Endothelial cell of umbilical vein (primary cell): ENCODE measurements around the gene DYRK4. TPM values are rescaled to one million over a fixed set of nuclear protein-coding genes. Genes with fewer than 3 reads are reported as not detected.
A peak's percentile ranks its signal among the peaks of the same experiment; 100 is the strongest.

Experiments
- BruUV-seq: library from RNA; stranded (reverse); fragments of 400-500 nt; replicated peaks from 2 replicates; lab custom pipeline; 2021; lab: Mats Ljungman, UMichigan
- CTCF ChIA-PET: fragments of 300-600, 350-600 bp; sonication (Branson Sonifier 250); formaldehyde crosslinking; loops from one replicate; lab custom pipeline; 2021; ENCODE audit warnings: antibody characterized with exemption, inconsistent platforms; lab: Charles Lee
- POLR2A ChIA-PET: fragments of 300-600, 350-600 bp; sonication (Branson Sonifier 250); formaldehyde crosslinking; loops from one replicate; lab custom pipeline; 2021; ENCODE audit warnings: antibody characterized with exemption, inconsistent platforms; lab: Charles Lee
- DNase-seq: peaks from one replicate; pipeline ENCODE4 v3.0.0-alpha.2; 2011; ENCODE audit warnings: low read depth, low spot score
- FAIRE-seq: peaks from 2 replicates; lab custom pipeline; 2011; peaks lifted over from hg19 to GRCh38; lab: Jason Lieb, UNC
- H2AFZ ChIP-seq: 2 replicates; pipeline ENCODE4 v1.6.0; 2012; ENCODE audit warnings: low read depth, low read length, control low read depth, inconsistent platforms
- H3K27ac ChIP-seq: 2 replicates; pipeline ENCODE4 v1.5.1; 2011; ENCODE audit warnings: low read depth, mild to moderate bottlenecking, control low read depth, low read length, moderate library complexity; ENCODE audit not compliant: insufficient read depth
- H3K27me3 ChIP-seq, 2 experiments: 2 replicates each; pipeline versions ENCODE4 v1.6.0 to v1.6.1; 2011; ENCODE audit warnings: low read length in 2 of 2, mixed read lengths in 1 of 2; ENCODE audit not compliant: control insufficient read depth in 2 of 2, insufficient read depth in 2 of 2
- H3K36me3 ChIP-seq, 2 experiments: 2 replicates in 1 of 2; 3 replicates in 1 of 2; pipeline ENCODE4 v1.5.1; 2011; ENCODE audit warnings: low read length in 2 of 2, mild to moderate bottlenecking in 1 of 2, moderate library complexity in 1 of 2; ENCODE audit not compliant: control insufficient read depth in 2 of 2, insufficient read depth in 2 of 2; ENCODE audit errors: extremely low read depth in 1 of 2
- H3K4me1 ChIP-seq: 3 replicates; pipeline ENCODE4 v1.5.1; 2011; ENCODE audit warnings: mild to moderate bottlenecking, low read length; ENCODE audit not compliant: control insufficient read depth, insufficient read depth; ENCODE audit errors: extremely low read depth
- H3K4me2 ChIP-seq: 2 replicates; pipeline ENCODE4 v1.6.1; 2011; ENCODE audit warnings: low read length, control low read depth, mixed read lengths; ENCODE audit not compliant: insufficient read depth
- H3K4me3 ChIP-seq, 3 experiments: fragments of 200-600 bp in 1 of 3; sonication (generic), shearing (Covaris generic) in 1 of 3; replicated peaks in 1 of 3; 2 replicates each; pipeline ENCODE4 v1.5.1; 2011 to 2016; ENCODE audit warnings: control low read depth in 3 of 3, low read length in 3 of 3, mild to moderate bottlenecking in 2 of 3, inconsistent platforms in 1 of 3, low read depth in 1 of 3, moderate library complexity in 1 of 3; ENCODE audit not compliant: insufficient read depth in 1 of 3
- H3K79me2 ChIP-seq: 2 replicates; pipeline ENCODE4 v1.6.0; 2012; ENCODE audit warnings: low read length, inconsistent platforms; ENCODE audit not compliant: control insufficient read depth, insufficient read depth
- H3K9ac ChIP-seq: replicated peaks from 2 replicates; pipeline ENCODE3; 2011; ENCODE audit warnings: low read length, control low read depth; ENCODE audit not compliant: insufficient read depth; ENCODE audit errors: extremely low read depth
- H3K9me1 ChIP-seq: replicated peaks from 3 replicates; pipeline ENCODE4 v1.6.0; 2011; ENCODE audit warnings: mild to moderate bottlenecking, low read length; ENCODE audit not compliant: control insufficient read depth, insufficient read depth; ENCODE audit errors: extremely low read depth
- H3K9me3 ChIP-seq: replicated peaks from 2 replicates; pipeline ENCODE4 v1.5.1; 2012; ENCODE audit warnings: low read length, inconsistent platforms; ENCODE audit not compliant: control insufficient read depth, insufficient read depth
- H4K20me1 ChIP-seq: replicated peaks from 2 replicates; pipeline ENCODE3; 2011; ENCODE audit warnings: mild to moderate bottlenecking, low read length; ENCODE audit not compliant: control insufficient read depth, insufficient read depth; ENCODE audit errors: extremely low read depth
- EZH2 ChIP-seq: IDR thresholded peaks from 2 replicates; pipeline ENCODE4 v1.6.1; 2012; ENCODE audit warnings: borderline replicate concordance, low read depth, mild to moderate bottlenecking, moderate library complexity, low read length, inconsistent platforms; ENCODE audit not compliant: severe bottlenecking
- FOS ChIP-seq: IDR thresholded peaks from 2 replicates; pipeline ENCODE4 v1.6.1; 2011; ENCODE audit warnings: mild to moderate bottlenecking, low read length, moderate library complexity, borderline replicate concordance; ENCODE audit not compliant: insufficient read depth
- GATA2 ChIP-seq: IDR thresholded peaks from 2 replicates; pipeline ENCODE4 v1.7.0; 2011; ENCODE audit warnings: low read depth, mild to moderate bottlenecking, moderate library complexity, mixed read lengths, low read length; ENCODE audit not compliant: insufficient read length, insufficient read depth
- JUN ChIP-seq: IDR thresholded peaks from 2 replicates; pipeline ENCODE4 v1.6.1; 2011; ENCODE audit warnings: borderline replicate concordance, low read depth; ENCODE audit not compliant: insufficient read length, insufficient read depth
- MYC ChIP-seq: IDR thresholded peaks from one replicate; pipeline ENCODE4 v1.6.1; 2011; ENCODE audit warnings: mild to moderate bottlenecking, low read depth, low read length
- POLR2A ChIP-seq: IDR thresholded peaks from 2 replicates; pipeline ENCODE4 v1.6.1; 2012; ENCODE audit warnings: low read depth, mild to moderate bottlenecking, control low read depth, low read length
- POLR2AphosphoS5 ChIP-seq: IDR thresholded peaks from 2 replicates; pipeline ENCODE4 v1.6.1; 2012; ENCODE audit warnings: low read depth, mild to moderate bottlenecking, control low read depth, low read length, moderate library complexity; ENCODE audit not compliant: insufficient read depth
- dilution Hi-C: fragments of 300-500 bp; cut with MboI; formaldehyde crosslinking; loops from one replicate; pipeline ENCODE4 v1.15.0; 2019; ENCODE audit warnings: low sequenced_read_pairs; ENCODE audit not compliant: extremely low pct_ligation_motif_present
- intact Hi-C: fragments of 100-400 bp; cut with micrococcal nuclease; formaldehyde crosslinking; loops from one replicate; pipeline ENCODE4 v1.10.0; 2022
- polyA plus RNA-seq, 4 experiments: library from polyadenylated mRNA; depleted of rRNA in 3 of 4; stranded (reverse) in 3 of 4; unstranded in 1 of 4; fragments of >200 nt; gene quantifications; 2 replicates each; pipeline versions ENCODE4 v1.2.1 to v1.2.3, GENCODE V29; 2011 to 2012; ENCODE audit warnings: missing spikeins in 1 of 4
- total RNA-seq: library from RNA; stranded (reverse); gene quantifications from 2 replicates; pipeline ENCODE4 v1.2.3, GENCODE V29; 2021
- TF ChIP-seq, protein P1 (sequence below): IDR thresholded peaks from 2 replicates; pipeline ENCODE4 v1.6.1; 2011; ENCODE audit not compliant: insufficient read depth, insufficient read length

DYRK4 gene
- total and polyA plus RNA-seq, 2 donors (not counting 3 experiments of a cell fraction or from before 2014, with no cell fraction given): 38.7 to 45.4 TPM

- TF ChIP-seq EZH2: no peak
- TF ChIP-seq POLR2A: peak; percentile 73
- TF ChIP-seq POLR2AphosphoS5: peak; percentile 82
- TF ChIP-seq, protein P1, sequence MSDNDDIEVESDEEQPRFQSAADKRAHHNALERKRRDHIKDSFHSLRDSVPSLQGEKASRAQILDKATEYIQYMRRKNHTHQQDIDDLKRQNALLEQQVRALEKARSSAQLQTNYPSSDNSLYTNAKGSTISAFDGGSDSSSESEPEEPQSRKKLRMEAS: no peak
- FAIRE-seq (peak; percentile 91), DNase-seq (peak; percentile 93)
- Histone ChIP-seq H3K27ac (peak within 1 kb of the TSS; percentile 79), H2AFZ (peak within 1 kb of the TSS; percentile 97), H3K9me3 (no peaks in the 10 kb centered on the region), H3K36me3 (no peaks in the 10 kb centered on the region), H3K9me1 (no peaks in the 10 kb centered on the region), H3K27me3 (no peaks in the 10 kb centered on the region), H4K20me1 (peaks cover 2% of the 10 kb centered on the region), H3K4me2 (peak within 1 kb of the TSS; percentile 92), H3K4me3 (peak within 1 kb of the TSS; percentile 58 to 97 (median 96)), H3K4me1 (peaks cover 16% of the 10 kb centered on the region), H3K79me2 (peaks cover 44% of the 10 kb centered on the region), H3K9ac (peak within 1 kb of the TSS; percentile 97)
- CTCF ChIA-PET: interaction anchor here (0.8 to 1.7 kb wide), 7 partner anchors 8 to 87 kb away, joined by 3 to 12 read pairs (median 3); partner anchors contain the start of gene DYRK4
- intact Hi-C loops: loop anchor here (1.0 kb wide), 3 partner anchors 44 to 327 kb away; partner anchors contain the start of genes RAD51AP1 and TIGAR
- POLR2A ChIA-PET: no interaction called here
- TSS peak; percentile 84 for BruUV-seq
- dilution Hi-C loops: loop anchor here (10.0 kb wide), 1 partner anchor 96 kb away; no protein-coding TSS in a partner anchor
Observed at GRCh38 chr12:4648501-4649357, 86.7 kb downstream of the DYRK4 start, which contains the start of the genes AKAP3 and NDUFA9. TSS of gene AKAP3 (minus strand) at chr12:4649051. CDS start at chr12:4638196, 10,855 bp downstream. TSS of gene NDUFA9 (plus strand) at chr12:4649114. CDS start at chr12:4649127, 13 bp downstream.

- intact Hi-C loops: loop anchor here (1.0 kb wide), 2 partner anchors 45 to 328 kb away; partner anchors contain the start of gene TIGAR
- peak overlapping the region; percentile 79 for H3K27ac ChIP-seq
- peak overlapping the region; percentile 58 to 97 (median 96) for H3K4me3 ChIP-seq
- TF ChIP-seq GATA2 (no peak), FOS (no peak), MYC (no peak), JUN (no peak)
- TF ChIP-seq, protein P1: no peak
- no peaks in the 10 kb centered on the region for H3K9me3 ChIP-seq
- POLR2A ChIA-PET: no interaction called here
- dilution Hi-C loops: loop anchor here (10.0 kb wide), 1 partner anchor 95 kb away; no protein-coding TSS in a partner anchor
- peak overlapping the region; percentile 97 for H2AFZ ChIP-seq
- DNase-seq (no peak), FAIRE-seq (no peak)
- H3K9ac ChIP-seq: peak overlapping the region; percentile 97
- BruUV-seq: no TSS peak
- H3K79me2 ChIP-seq: peaks cover 50% of the 10 kb centered on the region
- peak overlapping the region; percentile 92 for H3K4me2 ChIP-seq
- H3K36me3 ChIP-seq: peaks cover 0 to 2% of the 10 kb centered on the region in 2 experiments
- no peaks in the 10 kb centered on the region for H3K27me3 ChIP-seq
- peaks cover 16% of the 10 kb centered on the region for H3K4me1 ChIP-seq
- H3K9me1 ChIP-seq: no peaks in the 10 kb centered on the region
- peaks cover 2% of the 10 kb centered on the region for H4K20me1 ChIP-seq
- CTCF ChIA-PET: interaction anchor here (1.0 to 1.7 kb wide), 4 partner anchors 9 to 45 kb away, joined by 3 to 12 read pairs (median 5); no protein-coding TSS in a partner anchor
Observed at GRCh38 chr12:4649358-4649661, 87.3 kb downstream of the DYRK4 start.
